Gastroesophageal sphincter (tissue), 3 donors: ENCODE measurements around the gene FLYWCH2.

Experiments used
- EP300 ChIP-seq: sonication (generic); formaldehyde crosslinking; IDR thresholded peaks from one replicate; pipeline ENCODE4 v1.6.1; 2017; ENCODE audit warnings: antibody characterized with exemption, mild to moderate bottlenecking
- POLR2A ChIP-seq, 2 donors: fragments of 450-650 bp; IDR thresholded peaks; one replicate each; pipeline ENCODE4 v1.6.1; 2017; ENCODE audit warnings: antibody characterized with exemption in 2 of 2, mild to moderate bottlenecking in 2 of 2, moderate library complexity in 1 of 2
- POLR2AphosphoS5 ChIP-seq: sonication (generic); formaldehyde crosslinking; IDR thresholded peaks from one replicate; pipeline ENCODE4 v1.6.1; 2017; ENCODE audit warnings: antibody characterized with exemption
- TF ChIP-seq, protein P1 (sequence below), 4 experiments: fragments of 200-600 bp in 2 of 4; fragments of 450-650 bp in 2 of 4; sonication (generic) in 1 of 4; IDR thresholded peaks; one replicate each; pipeline ENCODE4 v1.5.1; 2017 to 2019; ENCODE audit warnings: antibody characterized with exemption in 4 of 4, mild to moderate bottlenecking in 2 of 4, moderate library complexity in 2 of 4

GRCh38 chr16:2910441-2910969, 27.5 kb downstream of the FLYWCH2 start:
- TF ChIP-seq POLR2A (IDR thresholded peaks at IDR 0.05) (no peak), EP300 (no peak), POLR2AphosphoS5 (no peak)
- TF ChIP-seq, protein P1, sequence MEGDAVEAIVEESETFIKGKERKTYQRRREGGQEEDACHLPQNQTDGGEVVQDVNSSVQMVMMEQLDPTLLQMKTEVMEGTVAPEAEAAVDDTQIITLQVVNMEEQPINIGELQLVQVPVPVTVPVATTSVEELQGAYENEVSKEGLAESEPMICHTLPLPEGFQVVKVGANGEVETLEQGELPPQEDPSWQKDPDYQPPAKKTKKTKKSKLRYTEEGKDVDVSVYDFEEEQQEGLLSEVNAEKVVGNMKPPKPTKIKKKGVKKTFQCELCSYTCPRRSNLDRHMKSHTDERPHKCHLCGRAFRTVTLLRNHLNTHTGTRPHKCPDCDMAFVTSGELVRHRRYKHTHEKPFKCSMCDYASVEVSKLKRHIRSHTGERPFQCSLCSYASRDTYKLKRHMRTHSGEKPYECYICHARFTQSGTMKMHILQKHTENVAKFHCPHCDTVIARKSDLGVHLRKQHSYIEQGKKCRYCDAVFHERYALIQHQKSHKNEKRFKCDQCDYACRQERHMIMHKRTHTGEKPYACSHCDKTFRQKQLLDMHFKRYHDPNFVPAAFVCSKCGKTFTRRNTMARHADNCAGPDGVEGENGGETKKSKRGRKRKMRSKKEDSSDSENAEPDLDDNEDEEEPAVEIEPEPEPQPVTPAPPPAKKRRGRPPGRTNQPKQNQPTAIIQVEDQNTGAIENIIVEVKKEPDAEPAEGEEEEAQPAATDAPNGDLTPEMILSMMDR (IDR thresholded peaks at IDR 0.05): no peak
